Endothelial cell of umbilical vein (primary cell): Measurements from ENCODE around the gene SMPD1. TPM values are rescaled to one million over a fixed set of nuclear protein-coding genes. Genes with fewer than 3 reads are reported as not detected.

Experiments
- BruUV-seq: library from RNA; stranded (reverse); fragments of 400-500 nt; replicated peaks from 2 replicates; lab custom pipeline; 2021; lab: Mats Ljungman, UMichigan
- CTCF ChIA-PET: fragments of 300-600, 350-600 bp; sonication (Branson Sonifier 250); formaldehyde crosslinking; loops from one replicate; lab custom pipeline; 2021; ENCODE audit warnings: antibody characterized with exemption, inconsistent platforms; lab: Charles Lee
- POLR2A ChIA-PET: fragments of 300-600, 350-600 bp; sonication (Branson Sonifier 250); formaldehyde crosslinking; loops from one replicate; lab custom pipeline; 2021; ENCODE audit warnings: antibody characterized with exemption, inconsistent platforms; lab: Charles Lee
- DNase-seq: peaks from one replicate; pipeline ENCODE4 v3.0.0-alpha.2; 2011; ENCODE audit warnings: low read depth, low spot score
- FAIRE-seq: peaks from 2 replicates; lab custom pipeline; 2011; peaks lifted over from hg19 to GRCh38; lab: Jason Lieb, UNC
- H2AFZ ChIP-seq: 2 replicates; pipeline ENCODE4 v1.6.0; 2012; ENCODE audit warnings: low read depth, low read length, control low read depth, inconsistent platforms
- H3K27ac ChIP-seq: 2 replicates; pipeline ENCODE4 v1.5.1; 2011; ENCODE audit warnings: low read depth, mild to moderate bottlenecking, control low read depth, low read length, moderate library complexity; ENCODE audit not compliant: insufficient read depth
- H3K27me3 ChIP-seq, 2 experiments: 2 replicates each; pipeline versions ENCODE4 v1.6.0 to v1.6.1; 2011; ENCODE audit warnings: low read length in 2 of 2, mixed read lengths in 1 of 2; ENCODE audit not compliant: control insufficient read depth in 2 of 2, insufficient read depth in 2 of 2
- H3K36me3 ChIP-seq, 2 experiments: 2 replicates in 1 of 2; 3 replicates in 1 of 2; pipeline ENCODE4 v1.5.1; 2011; ENCODE audit warnings: low read length in 2 of 2, mild to moderate bottlenecking in 1 of 2, moderate library complexity in 1 of 2; ENCODE audit not compliant: control insufficient read depth in 2 of 2, insufficient read depth in 2 of 2; ENCODE audit errors: extremely low read depth in 1 of 2
- H3K4me1 ChIP-seq: 3 replicates; pipeline ENCODE4 v1.5.1; 2011; ENCODE audit warnings: mild to moderate bottlenecking, low read length; ENCODE audit not compliant: control insufficient read depth, insufficient read depth; ENCODE audit errors: extremely low read depth
- H3K4me2 ChIP-seq: 2 replicates; pipeline ENCODE4 v1.6.1; 2011; ENCODE audit warnings: low read length, control low read depth, mixed read lengths; ENCODE audit not compliant: insufficient read depth
- H3K4me3 ChIP-seq, 3 experiments: fragments of 200-600 bp in 1 of 3; sonication (generic), shearing (Covaris generic) in 1 of 3; replicated peaks in 1 of 3; 2 replicates each; pipeline ENCODE4 v1.5.1; 2011 to 2016; ENCODE audit warnings: control low read depth in 3 of 3, low read length in 3 of 3, mild to moderate bottlenecking in 2 of 3, inconsistent platforms in 1 of 3, low read depth in 1 of 3, moderate library complexity in 1 of 3; ENCODE audit not compliant: insufficient read depth in 1 of 3
- H3K79me2 ChIP-seq: 2 replicates; pipeline ENCODE4 v1.6.0; 2012; ENCODE audit warnings: low read length, inconsistent platforms; ENCODE audit not compliant: control insufficient read depth, insufficient read depth
- H3K9ac ChIP-seq: replicated peaks from 2 replicates; pipeline ENCODE3; 2011; ENCODE audit warnings: low read length, control low read depth; ENCODE audit not compliant: insufficient read depth; ENCODE audit errors: extremely low read depth
- H3K9me1 ChIP-seq: replicated peaks from 3 replicates; pipeline ENCODE4 v1.6.0; 2011; ENCODE audit warnings: mild to moderate bottlenecking, low read length; ENCODE audit not compliant: control insufficient read depth, insufficient read depth; ENCODE audit errors: extremely low read depth
- H3K9me3 ChIP-seq: replicated peaks from 2 replicates; pipeline ENCODE4 v1.5.1; 2012; ENCODE audit warnings: low read length, inconsistent platforms; ENCODE audit not compliant: control insufficient read depth, insufficient read depth
- H4K20me1 ChIP-seq: replicated peaks from 2 replicates; pipeline ENCODE3; 2011; ENCODE audit warnings: mild to moderate bottlenecking, low read length; ENCODE audit not compliant: control insufficient read depth, insufficient read depth; ENCODE audit errors: extremely low read depth
- CTCF ChIP-seq, 2 donors: IDR thresholded peaks; 1 replicate in 1 of 2; 2 replicates in 1 of 2; pipeline ENCODE4 v1.5.1; 2011; ENCODE audit warnings: low read length in 2 of 2, mild to moderate bottlenecking in 2 of 2, moderate library complexity in 2 of 2, control low read depth in 1 of 2, inconsistent platforms in 1 of 2, low read depth in 1 of 2; ENCODE audit not compliant: insufficient read depth in 1 of 2; ENCODE audit errors: extremely low read depth in 1 of 2
- EZH2 ChIP-seq: IDR thresholded peaks from 2 replicates; pipeline ENCODE4 v1.6.1; 2012; ENCODE audit warnings: borderline replicate concordance, low read depth, mild to moderate bottlenecking, moderate library complexity, low read length, inconsistent platforms; ENCODE audit not compliant: severe bottlenecking
- FOS ChIP-seq: IDR thresholded peaks from 2 replicates; pipeline ENCODE4 v1.6.1; 2011; ENCODE audit warnings: mild to moderate bottlenecking, low read length, moderate library complexity, borderline replicate concordance; ENCODE audit not compliant: insufficient read depth
- GATA2 ChIP-seq: IDR thresholded peaks from 2 replicates; pipeline ENCODE4 v1.7.0; 2011; ENCODE audit warnings: low read depth, mild to moderate bottlenecking, moderate library complexity, mixed read lengths, low read length; ENCODE audit not compliant: insufficient read length, insufficient read depth
- JUN ChIP-seq: IDR thresholded peaks from 2 replicates; pipeline ENCODE4 v1.6.1; 2011; ENCODE audit warnings: borderline replicate concordance, low read depth; ENCODE audit not compliant: insufficient read length, insufficient read depth
- MAX ChIP-seq: IDR thresholded peaks from 2 replicates; pipeline ENCODE4 v1.6.1; 2011; ENCODE audit not compliant: insufficient read depth, insufficient read length
- MYC ChIP-seq: IDR thresholded peaks from one replicate; pipeline ENCODE4 v1.6.1; 2011; ENCODE audit warnings: mild to moderate bottlenecking, low read depth, low read length
- POLR2A ChIP-seq: IDR thresholded peaks from 2 replicates; pipeline ENCODE4 v1.6.1; 2012; ENCODE audit warnings: low read depth, mild to moderate bottlenecking, control low read depth, low read length
- POLR2AphosphoS5 ChIP-seq: IDR thresholded peaks from 2 replicates; pipeline ENCODE4 v1.6.1; 2012; ENCODE audit warnings: low read depth, mild to moderate bottlenecking, control low read depth, low read length, moderate library complexity; ENCODE audit not compliant: insufficient read depth
- dilution Hi-C: fragments of 300-500 bp; cut with MboI; formaldehyde crosslinking; loops from one replicate; pipeline ENCODE4 v1.15.0; 2019; ENCODE audit warnings: low sequenced_read_pairs; ENCODE audit not compliant: extremely low pct_ligation_motif_present
- intact Hi-C: fragments of 100-400 bp; cut with micrococcal nuclease; formaldehyde crosslinking; loops from one replicate; pipeline ENCODE4 v1.10.0; 2022
- polyA plus RNA-seq, 4 experiments: library from polyadenylated mRNA; depleted of rRNA in 3 of 4; stranded (reverse) in 3 of 4; unstranded in 1 of 4; fragments of >200 nt; gene quantifications; 2 replicates each; pipeline versions ENCODE4 v1.2.1 to v1.2.3, GENCODE V29; 2011 to 2012; ENCODE audit warnings: missing spikeins in 1 of 4
- total RNA-seq: library from RNA; stranded (reverse); gene quantifications from 2 replicates; pipeline ENCODE4 v1.2.3, GENCODE V29; 2021

SMPD1 gene
- total and polyA plus RNA-seq, 2 donors (not counting 3 experiments of a cell fraction or from before 2014, with no cell fraction given) = 58.9 to 93.6 TPM

GRCh38 chr11:6403539-6403938 is 13.3 kb downstream of the SMPD1 start:
- no peak for TF ChIP-seq FOS
- TF ChIP-seq CTCF (IDR thresholded peaks at IDR 0.05; ENCODE audit: extremely low read depth in 1 of 2, insufficient read depth in 1 of 2, low read depth in 1 of 2, low read length in 2 of 2) = no peak
- TF ChIP-seq JUN = no peak
- no peak for TF ChIP-seq MYC
- TF ChIP-seq POLR2AphosphoS5 = no peak
- TF ChIP-seq POLR2A = no peak
- no peak for TF ChIP-seq MAX
- TF ChIP-seq EZH2 = no peak
- no peak for TF ChIP-seq GATA2
- CTCF ChIA-PET = interaction anchor here (0.7 to 2.4 kb wide), 8 partner anchors 10 to 352 kb away, joined by 3 to 9 read pairs (median 4); partner anchors contain the start of gene APBB1
- no peak overlapping the region for H3K27ac ChIP-seq
- no peak overlapping the region for H3K9ac ChIP-seq
- no peaks in the 10 kb centered on the region for H3K27me3 ChIP-seq
- FAIRE-seq = no peak
- H3K36me3 ChIP-seq = peaks cover 2 to 4% of the 10 kb centered on the region in 2 experiments
- dilution Hi-C loops = no loop called here
- H3K79me2 ChIP-seq = no peaks in the 10 kb centered on the region
- no peaks in the 10 kb centered on the region for H3K4me1 ChIP-seq
- intact Hi-C loops = no loop called here
- no peak for DNase-seq
- no peak overlapping the region for H3K4me2 ChIP-seq
- H4K20me1 ChIP-seq = no peaks in the 10 kb centered on the region
- no peaks in the 10 kb centered on the region for H3K9me3 ChIP-seq
- no peak overlapping the region for H3K4me3 ChIP-seq
- no peak overlapping the region for H2AFZ ChIP-seq
- POLR2A ChIA-PET = interaction anchor here (1.5 kb wide), 1 partner anchor 13 kb away, joined by 5 read pairs; the partner anchor contains the start of gene SMPD1
- no TSS peak for BruUV-seq
- H3K9me1 ChIP-seq = no peaks in the 10 kb centered on the region
